Trophoblast cell (in vitro differentiated cells and primary cell): Measurements from ENCODE around the gene EFCAB9.

ENCODE experiments used
- DNase-seq, 2 donors: peaks; one replicate each; pipeline ENCODE4 v3.0.0-alpha.2; 2016
- H2AFZ ChIP-seq: 2 replicates; pipeline ENCODE4 v1.6.1; 2013; ENCODE audit warnings: low read length, moderate library complexity, mild to moderate bottlenecking; ENCODE audit not compliant: insufficient read depth, poor library complexity
- H2AK5ac ChIP-seq: 2 replicates; pipeline ENCODE4 v1.6.1; 2013; ENCODE audit warnings: mild to moderate bottlenecking, low read length
- H2BK120ac ChIP-seq: 2 replicates; pipeline ENCODE4 v1.6.1; 2013; ENCODE audit warnings: low read length, mild to moderate bottlenecking, moderate library complexity; ENCODE audit not compliant: insufficient read depth, poor library complexity
- H2BK12ac ChIP-seq: 2 replicates; pipeline ENCODE4 v1.6.1; 2013; ENCODE audit warnings: mild to moderate bottlenecking, low read length, moderate library complexity
- H2BK5ac ChIP-seq: 2 replicates; pipeline ENCODE4 v1.6.1; 2013; ENCODE audit warnings: low read length, low read depth, moderate library complexity, mild to moderate bottlenecking; ENCODE audit not compliant: poor library complexity
- H3K14ac ChIP-seq: 2 replicates; pipeline ENCODE4 v1.6.1; 2013; ENCODE audit warnings: mild to moderate bottlenecking, low read length
- H3K18ac ChIP-seq: 2 replicates; pipeline ENCODE4 v1.6.1; 2013; ENCODE audit warnings: mild to moderate bottlenecking, low read length
- H3K23ac ChIP-seq: 2 replicates; pipeline ENCODE4 v1.6.1; 2013; ENCODE audit warnings: low read length
- H3K27ac ChIP-seq: 2 replicates; pipeline ENCODE4 v1.5.1; 2013; ENCODE audit warnings: low read depth, mild to moderate bottlenecking, inconsistent platforms, low read length, moderate library complexity
- H3K27me3 ChIP-seq: 2 replicates; pipeline ENCODE4 v1.6.1; 2013; ENCODE audit warnings: inconsistent platforms, mild to moderate bottlenecking, low read length, moderate library complexity; ENCODE audit not compliant: insufficient read depth
- H3K36me3 ChIP-seq, 2 experiments: 1 replicate in 1 of 2; 2 replicates in 1 of 2; pipeline ENCODE4 v1.6.1; 2013; ENCODE audit warnings: low read length in 2 of 2, mild to moderate bottlenecking in 2 of 2, moderate library complexity in 1 of 2; ENCODE audit not compliant: insufficient read depth in 2 of 2, control insufficient read depth in 1 of 2
- H3K4ac ChIP-seq: 2 replicates; pipeline ENCODE4 v1.6.1; 2013; ENCODE audit warnings: low read depth, mild to moderate bottlenecking, low read length, moderate library complexity
- H3K4me1 ChIP-seq, 2 experiments: 1 replicate in 1 of 2; 2 replicates in 1 of 2; pipeline ENCODE4 v1.6.1; 2013; ENCODE audit warnings: low read length in 2 of 2, mild to moderate bottlenecking in 2 of 2, moderate library complexity in 1 of 2; ENCODE audit not compliant: insufficient read depth in 2 of 2, control insufficient read depth in 1 of 2
- H3K4me2 ChIP-seq: 2 replicates; pipeline ENCODE4 v1.6.1; 2013; ENCODE audit warnings: inconsistent platforms, mild to moderate bottlenecking, low read length, moderate library complexity
- H3K4me3 ChIP-seq: 2 replicates; pipeline ENCODE4 v1.5.1; 2013; ENCODE audit warnings: mild to moderate bottlenecking, low read depth, low read length, inconsistent platforms
- H3K79me1 ChIP-seq: one replicate; pipeline ENCODE4 v1.6.1; 2013; ENCODE audit warnings: low read length
- H3K79me2 ChIP-seq: 2 replicates; pipeline ENCODE4 v1.6.1; 2013; ENCODE audit warnings: low read length, mild to moderate bottlenecking; ENCODE audit not compliant: control insufficient read depth, insufficient read depth, poor library complexity
- H3K9ac ChIP-seq: 2 replicates; pipeline ENCODE4 v1.6.1; 2013; ENCODE audit warnings: mild to moderate bottlenecking, low read length
- H3K9me3 ChIP-seq: 2 replicates; pipeline ENCODE4 v1.6.1; 2013; ENCODE audit warnings: low read depth, mild to moderate bottlenecking, control low read depth, inconsistent platforms, low read length; ENCODE audit not compliant: insufficient read depth
- H4K12ac ChIP-seq: 2 replicates; pipeline ENCODE4 v1.6.1; 2013; ENCODE audit warnings: low read depth, mild to moderate bottlenecking, low read length, moderate library complexity
- H4K8ac ChIP-seq: 2 replicates; pipeline ENCODE4 v1.6.1; 2013; ENCODE audit warnings: low read depth, mild to moderate bottlenecking, low read length, moderate library complexity
- H4K91ac ChIP-seq: one replicate; pipeline ENCODE4 v1.6.1; 2013; ENCODE audit warnings: low read depth, mild to moderate bottlenecking, low read length, moderate library complexity
- WGBS: extraction: QIAGEN DNeasy Blood & Tissue Kit; methylation state at CpG from one replicate; pipeline ENCODE4 v1.1.7; 2013; ENCODE audit warnings: missing lambda C conversion rate; ENCODE audit not compliant: insufficient read length, insufficient coverage; ENCODE audit errors: extremely low coverage; 5-methylcytosine and 5-hydroxymethylcytosine counted together

EFCAB9 gene

DNA sequence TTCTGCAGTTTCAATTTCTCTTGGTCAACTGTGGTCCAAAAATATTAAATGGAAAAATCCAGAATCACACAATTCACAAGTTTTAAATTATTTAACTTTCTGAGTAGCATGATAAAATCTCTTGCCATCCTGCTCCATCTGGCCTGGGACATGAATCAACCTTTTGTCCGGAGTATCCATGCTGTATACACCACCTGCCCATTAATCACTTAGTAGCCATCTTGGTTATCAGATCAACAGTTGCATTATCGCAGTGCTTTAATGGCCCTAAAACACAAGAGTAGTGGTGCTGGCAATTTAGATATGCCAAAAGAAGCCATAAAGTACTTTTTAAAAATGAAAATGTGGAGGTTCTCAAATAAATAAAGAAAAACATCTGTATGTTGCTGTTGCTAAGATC, 25.3 kb downstream of the EFCAB9 start:
- Histone ChIP-seq H4K91ac (no peak overlapping the region), H3K4ac (no peak overlapping the region), H2BK120ac (no peak overlapping the region), H4K12ac (no peak overlapping the region), H2AK5ac (no peak overlapping the region), H2BK12ac (no peak overlapping the region), H3K27me3 (no peaks in the 10 kb centered on the region), H3K4me1 (peaks cover 0 to 4% of the 10 kb centered on the region in 2 experiments), H3K4me2 (no peak overlapping the region), H2BK5ac (no peak overlapping the region), H3K14ac (no peak overlapping the region), H3K9me3 (no peaks in the 10 kb centered on the region), H3K27ac (no peak overlapping the region), H3K18ac (no peak overlapping the region), H3K9ac (no peak overlapping the region), H3K23ac (no peak overlapping the region), H3K79me1 (no peaks in the 10 kb centered on the region), H3K4me3 (no peak overlapping the region), H3K36me3 (peaks cover 6 to 10% of the 10 kb centered on the region in 2 experiments), H2AFZ (no peak overlapping the region), H3K79me2 (peaks cover 1% of the 10 kb centered on the region), H4K8ac (no peak overlapping the region)
- DNase-seq, result peak in 1 of 2 donors; percentile 23
- WGBS, result no CpG with 5 or more reads among the region's 2 CpGs

DNA sequence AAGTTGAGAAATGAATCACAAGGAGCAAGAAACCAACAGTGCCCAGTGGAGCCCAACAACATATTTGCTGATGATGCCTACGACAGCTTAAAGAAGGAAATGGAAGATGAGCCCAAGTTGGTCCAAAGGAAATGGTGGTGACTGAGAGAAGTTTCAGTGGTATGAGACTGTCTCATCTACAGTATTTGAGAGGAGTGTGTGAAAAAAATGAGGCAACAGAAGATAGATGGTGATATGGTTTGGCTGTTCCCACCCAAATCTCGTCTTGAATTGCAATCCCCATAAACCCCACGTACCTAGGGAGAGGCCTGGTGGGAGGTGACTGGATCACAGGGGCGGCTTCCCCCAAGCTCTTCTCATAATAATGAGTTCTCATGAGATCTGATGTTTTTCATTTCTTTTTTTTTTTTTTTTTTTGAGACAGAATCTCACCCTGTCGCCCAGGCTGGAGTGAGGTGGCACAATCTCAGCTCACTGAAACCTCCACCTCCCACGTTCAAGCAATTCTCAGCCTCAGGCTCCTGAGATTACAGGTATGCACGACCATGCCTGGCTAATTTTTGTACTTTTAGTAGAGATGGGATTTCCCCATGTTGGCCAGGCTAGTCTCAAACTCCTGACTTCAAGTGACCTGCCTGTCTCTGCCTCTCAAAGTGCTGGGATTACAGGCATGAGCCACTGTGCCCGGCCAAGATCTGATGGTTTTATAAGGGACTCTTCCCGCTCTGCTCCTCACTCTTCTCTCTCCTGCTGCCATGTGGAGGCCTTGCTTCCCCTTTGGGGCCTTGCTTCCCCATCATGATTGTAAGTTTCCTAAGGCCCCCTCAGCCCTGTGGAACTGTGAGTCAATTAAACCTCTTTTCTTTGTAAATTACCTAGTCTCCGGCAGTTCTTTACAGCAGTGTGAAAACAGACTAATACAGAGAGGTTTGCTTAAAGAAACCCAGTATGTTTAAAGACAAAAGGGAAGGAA, 30.2 kb downstream of the EFCAB9 start:
- no peak for DNase-seq
- Histone ChIP-seq H3K4me2 (no peak overlapping the region), H3K4ac (no peak overlapping the region), H2BK5ac (no peak overlapping the region), H3K14ac (no peak overlapping the region), H3K27ac (no peak overlapping the region), H3K9ac (no peak overlapping the region), H4K91ac (no peak overlapping the region), H4K12ac (no peak overlapping the region), H3K4me1 (no peaks in the 10 kb centered on the region), H2AFZ (no peak overlapping the region), H3K18ac (no peak overlapping the region), H2BK12ac (no peak overlapping the region), H3K4me3 (no peak overlapping the region), H3K36me3 (peaks cover 7 to 8% of the 10 kb centered on the region in 2 experiments), H2BK120ac (no peak overlapping the region), H3K27me3 (no peaks in the 10 kb centered on the region), H3K23ac (no peak overlapping the region), H3K79me1 (no peaks in the 10 kb centered on the region), H2AK5ac (no peak overlapping the region), H3K9me3 (no peaks in the 10 kb centered on the region), H4K8ac (no peak overlapping the region), H3K79me2 (no peaks in the 10 kb centered on the region)
- no CpG with 5 or more reads among the region's 10 CpGs for WGBS

DNA sequence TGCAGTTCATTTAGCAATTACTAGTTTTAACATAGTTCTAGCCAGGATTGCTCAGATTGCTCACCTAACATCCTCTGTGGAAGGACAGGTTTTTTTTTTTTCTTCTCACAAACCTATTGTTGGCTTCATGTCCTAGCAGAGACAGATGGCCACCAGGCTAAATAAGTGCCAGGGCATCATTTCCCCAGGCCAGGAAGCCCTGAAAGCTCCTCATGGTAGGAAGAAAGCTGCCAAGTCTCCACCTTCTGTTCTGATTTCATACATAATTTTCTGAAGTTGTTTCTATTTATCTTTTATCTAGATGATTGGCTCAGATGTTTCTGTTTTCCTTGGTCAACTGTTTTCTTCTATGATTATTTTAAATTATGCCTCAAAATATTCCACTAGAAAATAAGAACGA, 31.0 kb downstream of the EFCAB9 start:
- no peaks in the 10 kb centered on the region for H3K9me3 ChIP-seq
- no peak for DNase-seq

DNA sequence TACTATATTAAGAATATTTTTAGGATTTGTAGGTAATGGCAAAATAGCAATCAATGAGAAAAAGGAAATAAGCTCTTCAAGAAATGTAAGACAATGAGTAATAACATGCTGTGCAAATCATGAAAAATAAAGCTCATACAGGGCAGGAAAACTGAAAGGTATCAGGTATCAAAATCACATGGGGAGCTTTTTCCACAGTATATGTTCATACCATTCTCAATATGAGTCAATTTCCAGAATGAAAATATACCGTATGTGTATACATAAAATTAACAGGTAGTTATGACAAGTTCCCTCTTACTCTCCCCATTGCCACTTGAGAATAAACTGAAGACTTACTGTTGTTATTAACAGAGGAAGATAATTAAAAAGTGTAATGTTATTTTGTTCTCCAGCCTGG, 35.9 kb downstream of the EFCAB9 start:
- H3K4ac ChIP-seq, result no peak overlapping the region
- H3K79me2 ChIP-seq, result no peaks in the 10 kb centered on the region
- H4K8ac ChIP-seq, result no peak overlapping the region
- H3K27me3 ChIP-seq, result no peaks in the 10 kb centered on the region
- H3K18ac ChIP-seq, result no peak overlapping the region
- no peak overlapping the region for H2BK120ac ChIP-seq
- no peak overlapping the region for H2AK5ac ChIP-seq
- no peak overlapping the region for H3K4me3 ChIP-seq
- H2BK12ac ChIP-seq, result no peak overlapping the region
- no peak overlapping the region for H3K23ac ChIP-seq
- no peaks in the 10 kb centered on the region for H3K9me3 ChIP-seq
- H3K36me3 ChIP-seq, result peaks cover 11 to 13% of the 10 kb centered on the region in 2 experiments
- H3K27ac ChIP-seq, result no peak overlapping the region
- no peak overlapping the region for H4K91ac ChIP-seq
- H2BK5ac ChIP-seq, result no peak overlapping the region
- DNase-seq, result no peak
- WGBS, result no CpG with 5 or more reads among the region's 1 CpG
- H3K4me2 ChIP-seq, result no peak overlapping the region
- no peaks in the 10 kb centered on the region for H3K79me1 ChIP-seq
- H3K14ac ChIP-seq, result no peak overlapping the region
- H3K9ac ChIP-seq, result no peak overlapping the region
- no peak overlapping the region for H2AFZ ChIP-seq
- H3K4me1 ChIP-seq, result no peaks in the 10 kb centered on the region
- no peak overlapping the region for H4K12ac ChIP-seq

More for the DNA sequence above, 31.0 kb downstream of the EFCAB9 start:
- WGBS, result no CpG with 5 or more reads among the region's 1 CpG
- Histone ChIP-seq H2AFZ (no peak overlapping the region), H3K27ac (no peak overlapping the region), H4K12ac (no peak overlapping the region), H3K14ac (no peak overlapping the region), H3K4ac (no peak overlapping the region), H4K91ac (no peak overlapping the region), H3K4me2 (no peak overlapping the region), H3K79me2 (no peaks in the 10 kb centered on the region), H2BK5ac (no peak overlapping the region), H2BK12ac (no peak overlapping the region), H3K18ac (no peak overlapping the region), H3K36me3 (peaks cover 7 to 8% of the 10 kb centered on the region in 2 experiments), H3K9ac (no peak overlapping the region), H2AK5ac (no peak overlapping the region), H4K8ac (no peak overlapping the region), H3K23ac (no peak overlapping the region), H3K79me1 (no peaks in the 10 kb centered on the region), H3K4me1 (no peaks in the 10 kb centered on the region), H2BK120ac (no peak overlapping the region), H3K4me3 (no peak overlapping the region), H3K27me3 (no peaks in the 10 kb centered on the region)
